SH-SY5Y (cell line): ENCODE measurements around the gene LRFN2.

Source experiments
- GATA2 ChIP-seq: IDR thresholded peaks from 2 replicates; pipeline ENCODE4 v1.6.1; 2011; ENCODE audit warnings: mild to moderate bottlenecking, low read depth, low read length
- GATA3 ChIP-seq: IDR thresholded peaks from 2 replicates; pipeline ENCODE4 v1.6.1; 2011; ENCODE audit warnings: low read depth, mild to moderate bottlenecking, low read length, moderate library complexity

- TF ChIP-seq GATA2 (no peak), GATA3 (no peak)
These were observed 23.1 kb upstream of the LRFN2 start for GRCh38 chr6:40610229-40610628.
